ENCODE results near the gene LRRN1.

The LRRN1 gene

GRCh38 chr3:3783696-3784095, 15.5 kb upstream of the LRRN1 start:
- TF ChIP-seq CTCF (IDR thresholded peaks at IDR 0.05; ENCODE audit: insufficient read depth, low read depth, low read length, missing control alignments), result no peak
- H3K4me3 ChIP-seq (ENCODE audit: low read length), result no peak overlapping the region
- no peak for DNase-seq (ENCODE audit: low read depth)

- no peak for TF ChIP-seq CTCF (IDR thresholded peaks at IDR 0.05; ENCODE audit: insufficient read depth, low read depth, low read length, missing control alignments)
- H3K4me3 ChIP-seq (ENCODE audit: low read length), result no peak overlapping the region
- DNase-seq (ENCODE audit: low read depth), result peak; percentile 13
Measured at GRCh38 chr3:3792391-3792790, 6.8 kb upstream of the LRRN1 start.

GRCh38 chr3:3798631-3799113, 559 bp upstream of the LRRN1 start:
- H3K4me3 ChIP-seq (ENCODE audit: low read length), result peak overlapping the region; percentile 31
- no peak for DNase-seq (ENCODE audit: low read depth)
- no peak for TF ChIP-seq CTCF (IDR thresholded peaks at IDR 0.05; ENCODE audit: insufficient read depth, low read depth, low read length, missing control alignments)

GRCh38 chr3:3800080-3800455, 837 bp downstream of the LRRN1 start:
- H3K4me3 ChIP-seq (ENCODE audit: low read length), result peak overlapping the region; percentile 28
- TF ChIP-seq CTCF (IDR thresholded peaks at IDR 0.05; ENCODE audit: insufficient read depth, low read depth, low read length, missing control alignments), result no peak
- no peak for DNase-seq (ENCODE audit: low read depth)

GRCh38 chr3:3800685-3801493, 1.7 kb downstream of the LRRN1 start:
- DNase-seq (ENCODE audit: low read depth), result no peak
- no peak overlapping the region for H3K4me3 ChIP-seq (ENCODE audit: low read length)
- TF ChIP-seq CTCF (IDR thresholded peaks at IDR 0.05; ENCODE audit: insufficient read depth, low read depth, low read length, missing control alignments), result no peak

GRCh38 chr3:3801494-3801841, 2.2 kb downstream of the LRRN1 start:
- H3K4me3 ChIP-seq (ENCODE audit: low read length), result no peak overlapping the region
- DNase-seq (ENCODE audit: low read depth), result no peak
- no peak for TF ChIP-seq CTCF (IDR thresholded peaks at IDR 0.05; ENCODE audit: insufficient read depth, low read depth, low read length, missing control alignments)

- TF ChIP-seq CTCF (IDR thresholded peaks at IDR 0.05; ENCODE audit: insufficient read depth, low read depth, low read length, missing control alignments), result no peak
- no peak overlapping the region for H3K4me3 ChIP-seq (ENCODE audit: low read length)
Measured at GRCh38 chr3:3802046-3802445, 2.8 kb downstream of the LRRN1 start.

More at GRCh38 chr3:3802046-3802445, 2.8 kb downstream of the LRRN1 start:
- DNase-seq (ENCODE audit: low read depth), result no peak

All from epithelial cell of esophagus (primary cell).